H1 (cell line): ENCODE data around the gene XDH. TPM values are rescaled to one million over a fixed set of nuclear protein-coding genes. Genes with fewer than 3 reads are reported as not detected.

Experiments used
- CEBPB ChIP-seq: IDR thresholded peaks from 2 replicates; pipeline ENCODE4 v1.6.1; 2012; ENCODE audit warnings: low read depth, low read length
- CTBP2 ChIP-seq: IDR thresholded peaks from 2 replicates; pipeline ENCODE4 v1.7.0; 2011; ENCODE audit warnings: borderline replicate concordance, mild to moderate bottlenecking, moderate library complexity, mixed read lengths, low read length; ENCODE audit not compliant: insufficient read depth, insufficient read length
- GABPA ChIP-seq: IDR thresholded peaks from 2 replicates; pipeline ENCODE4 v1.6.1; 2011; ENCODE audit warnings: mild to moderate bottlenecking, low read length, moderate library complexity, borderline replicate concordance; ENCODE audit not compliant: insufficient read depth
- HDAC6 ChIP-seq: IDR thresholded peaks from one replicate; pipeline ENCODE4 v1.7.1; 2012; ENCODE audit warnings: low read depth, mild to moderate bottlenecking, inconsistent platforms, low read length, moderate library complexity
- POU5F1 ChIP-seq: IDR thresholded peaks from 2 replicates; pipeline ENCODE4 v1.6.1; 2011; ENCODE audit warnings: low read depth, mild to moderate bottlenecking, low read length, moderate library complexity
- RAD21 ChIP-seq, 2 experiments: IDR thresholded peaks in 1 of 2; conservative IDR thresholded peaks in 1 of 2; 2 replicates each; pipeline ENCODE4 v1.6.1; 2011; ENCODE audit warnings: low read depth in 2 of 2, low read length in 2 of 2, improper control_type of control experiment in 1 of 2, inconsistent platforms in 1 of 2, mild to moderate bottlenecking in 1 of 2, moderate library complexity in 1 of 2
- SIRT6 ChIP-seq: IDR thresholded peaks from one replicate; pipeline ENCODE4 v1.7.1; 2012; ENCODE audit warnings: low read length, inconsistent platforms
- SIX5 ChIP-seq: IDR thresholded peaks from 2 replicates; pipeline ENCODE4 v1.6.1; 2011; ENCODE audit warnings: mild to moderate bottlenecking, low read depth, low read length
- YY1 ChIP-seq: IDR thresholded peaks from 2 replicates; pipeline ENCODE4 v1.6.1; 2011; ENCODE audit warnings: low read depth, mild to moderate bottlenecking, low read length
- polyA plus RNA-seq, 7 experiments: library from polyadenylated mRNA; depleted of rRNA in 3 of 7; stranded (reverse) in 5 of 7; unstranded in 2 of 7; fragments of >200 nt in 5 of 7; fragments of 200-250 nt in 2 of 7; gene quantifications; 1 replicate in 5 of 7; 2 replicates in 1 of 7; 4 replicates in 1 of 7; pipeline versions ENCODE4 v1.2.1 to v1.2.3, GENCODE V29; 2011 to 2013; ENCODE audit warnings: missing spikeins in 2 of 7, mixed read lengths in 2 of 7
- total RNA-seq: library from RNA; stranded (reverse); fragmentation: NEBNext Ultra II Directional; extraction: Animal tissue kit (Norgen Biotek cat#: 25700); gene quantifications from 2 replicates; pipeline ENCODE4 v1.2.1, GENCODE V29; 2021
- TF ChIP-seq, protein P1 (sequence below): fragments of 300-600 bp; sonication (generic); IDR thresholded peaks from 2 replicates; pipeline ENCODE4 v1.7.1; 2012; ENCODE audit warnings: low read length, moderate library complexity, mild to moderate bottlenecking, inconsistent platforms; ENCODE audit not compliant: insufficient replicate concordance
- TF ChIP-seq, protein P2 (sequence below): IDR thresholded peaks from 2 replicates; pipeline ENCODE4 v1.6.1; 2011; ENCODE audit warnings: low read length, improper control_type of control experiment

Gene XDH
- total and polyA plus RNA-seq, 2 of the 8 experiments (the other 6 are each of a cell fraction or from before 2014, with no cell fraction given) = 0.68 to 1.2 TPM

DNA sequence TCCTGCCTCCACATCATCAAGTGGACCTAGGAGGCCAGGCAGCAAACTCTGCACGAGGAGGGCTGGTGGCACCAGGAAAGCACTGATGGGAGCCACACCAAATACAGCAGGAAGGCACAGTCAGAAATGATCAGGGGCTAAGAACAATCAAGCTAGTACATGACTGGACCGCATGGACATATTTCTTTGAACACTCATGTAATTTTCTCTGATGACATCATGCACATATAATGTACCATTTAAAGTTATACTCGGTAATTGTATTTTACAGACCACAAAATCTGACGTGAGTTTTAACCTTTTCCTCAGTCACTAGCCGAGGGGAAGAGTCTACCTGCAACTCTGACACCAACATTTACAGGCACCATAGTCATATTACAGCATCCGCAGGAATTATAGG is 76.7 kb downstream of the XDH start (continued):
- TF ChIP-seq, protein P1, sequence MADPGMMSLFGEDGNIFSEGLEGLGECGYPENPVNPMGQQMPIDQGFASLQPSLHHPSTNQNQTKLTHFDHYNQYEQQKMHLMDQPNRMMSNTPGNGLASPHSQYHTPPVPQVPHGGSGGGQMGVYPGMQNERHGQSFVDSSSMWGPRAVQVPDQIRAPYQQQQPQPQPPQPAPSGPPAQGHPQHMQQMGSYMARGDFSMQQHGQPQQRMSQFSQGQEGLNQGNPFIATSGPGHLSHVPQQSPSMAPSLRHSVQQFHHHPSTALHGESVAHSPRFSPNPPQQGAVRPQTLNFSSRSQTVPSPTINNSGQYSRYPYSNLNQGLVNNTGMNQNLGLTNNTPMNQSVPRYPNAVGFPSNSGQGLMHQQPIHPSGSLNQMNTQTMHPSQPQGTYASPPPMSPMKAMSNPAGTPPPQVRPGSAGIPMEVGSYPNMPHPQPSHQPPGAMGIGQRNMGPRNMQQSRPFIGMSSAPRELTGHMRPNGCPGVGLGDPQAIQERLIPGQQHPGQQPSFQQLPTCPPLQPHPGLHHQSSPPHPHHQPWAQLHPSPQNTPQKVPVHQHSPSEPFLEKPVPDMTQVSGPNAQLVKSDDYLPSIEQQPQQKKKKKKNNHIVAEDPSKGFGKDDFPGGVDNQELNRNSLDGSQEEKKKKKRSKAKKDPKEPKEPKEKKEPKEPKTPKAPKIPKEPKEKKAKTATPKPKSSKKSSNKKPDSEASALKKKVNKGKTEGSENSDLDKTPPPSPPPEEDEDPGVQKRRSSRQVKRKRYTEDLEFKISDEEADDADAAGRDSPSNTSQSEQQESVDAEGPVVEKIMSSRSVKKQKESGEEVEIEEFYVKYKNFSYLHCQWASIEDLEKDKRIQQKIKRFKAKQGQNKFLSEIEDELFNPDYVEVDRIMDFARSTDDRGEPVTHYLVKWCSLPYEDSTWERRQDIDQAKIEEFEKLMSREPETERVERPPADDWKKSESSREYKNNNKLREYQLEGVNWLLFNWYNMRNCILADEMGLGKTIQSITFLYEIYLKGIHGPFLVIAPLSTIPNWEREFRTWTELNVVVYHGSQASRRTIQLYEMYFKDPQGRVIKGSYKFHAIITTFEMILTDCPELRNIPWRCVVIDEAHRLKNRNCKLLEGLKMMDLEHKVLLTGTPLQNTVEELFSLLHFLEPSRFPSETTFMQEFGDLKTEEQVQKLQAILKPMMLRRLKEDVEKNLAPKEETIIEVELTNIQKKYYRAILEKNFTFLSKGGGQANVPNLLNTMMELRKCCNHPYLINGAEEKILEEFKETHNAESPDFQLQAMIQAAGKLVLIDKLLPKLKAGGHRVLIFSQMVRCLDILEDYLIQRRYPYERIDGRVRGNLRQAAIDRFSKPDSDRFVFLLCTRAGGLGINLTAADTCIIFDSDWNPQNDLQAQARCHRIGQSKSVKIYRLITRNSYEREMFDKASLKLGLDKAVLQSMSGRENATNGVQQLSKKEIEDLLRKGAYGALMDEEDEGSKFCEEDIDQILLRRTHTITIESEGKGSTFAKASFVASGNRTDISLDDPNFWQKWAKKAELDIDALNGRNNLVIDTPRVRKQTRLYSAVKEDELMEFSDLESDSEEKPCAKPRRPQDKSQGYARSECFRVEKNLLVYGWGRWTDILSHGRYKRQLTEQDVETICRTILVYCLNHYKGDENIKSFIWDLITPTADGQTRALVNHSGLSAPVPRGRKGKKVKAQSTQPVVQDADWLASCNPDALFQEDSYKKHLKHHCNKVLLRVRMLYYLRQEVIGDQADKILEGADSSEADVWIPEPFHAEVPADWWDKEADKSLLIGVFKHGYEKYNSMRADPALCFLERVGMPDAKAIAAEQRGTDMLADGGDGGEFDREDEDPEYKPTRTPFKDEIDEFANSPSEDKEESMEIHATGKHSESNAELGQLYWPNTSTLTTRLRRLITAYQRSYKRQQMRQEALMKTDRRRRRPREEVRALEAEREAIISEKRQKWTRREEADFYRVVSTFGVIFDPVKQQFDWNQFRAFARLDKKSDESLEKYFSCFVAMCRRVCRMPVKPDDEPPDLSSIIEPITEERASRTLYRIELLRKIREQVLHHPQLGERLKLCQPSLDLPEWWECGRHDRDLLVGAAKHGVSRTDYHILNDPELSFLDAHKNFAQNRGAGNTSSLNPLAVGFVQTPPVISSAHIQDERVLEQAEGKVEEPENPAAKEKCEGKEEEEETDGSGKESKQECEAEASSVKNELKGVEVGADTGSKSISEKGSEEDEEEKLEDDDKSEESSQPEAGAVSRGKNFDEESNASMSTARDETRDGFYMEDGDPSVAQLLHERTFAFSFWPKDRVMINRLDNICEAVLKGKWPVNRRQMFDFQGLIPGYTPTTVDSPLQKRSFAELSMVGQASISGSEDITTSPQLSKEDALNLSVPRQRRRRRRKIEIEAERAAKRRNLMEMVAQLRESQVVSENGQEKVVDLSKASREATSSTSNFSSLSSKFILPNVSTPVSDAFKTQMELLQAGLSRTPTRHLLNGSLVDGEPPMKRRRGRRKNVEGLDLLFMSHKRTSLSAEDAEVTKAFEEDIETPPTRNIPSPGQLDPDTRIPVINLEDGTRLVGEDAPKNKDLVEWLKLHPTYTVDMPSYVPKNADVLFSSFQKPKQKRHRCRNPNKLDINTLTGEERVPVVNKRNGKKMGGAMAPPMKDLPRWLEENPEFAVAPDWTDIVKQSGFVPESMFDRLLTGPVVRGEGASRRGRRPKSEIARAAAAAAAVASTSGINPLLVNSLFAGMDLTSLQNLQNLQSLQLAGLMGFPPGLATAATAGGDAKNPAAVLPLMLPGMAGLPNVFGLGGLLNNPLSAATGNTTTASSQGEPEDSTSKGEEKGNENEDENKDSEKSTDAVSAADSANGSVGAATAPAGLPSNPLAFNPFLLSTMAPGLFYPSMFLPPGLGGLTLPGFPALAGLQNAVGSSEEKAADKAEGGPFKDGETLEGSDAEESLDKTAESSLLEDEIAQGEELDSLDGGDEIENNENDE = no peak
- no peak for TF ChIP-seq SIX5
- no peak for TF ChIP-seq POU5F1
- no peak for TF ChIP-seq HDAC6
- no peak for TF ChIP-seq CTBP2
- no peak for TF ChIP-seq SIRT6
- TF ChIP-seq, protein P2, sequence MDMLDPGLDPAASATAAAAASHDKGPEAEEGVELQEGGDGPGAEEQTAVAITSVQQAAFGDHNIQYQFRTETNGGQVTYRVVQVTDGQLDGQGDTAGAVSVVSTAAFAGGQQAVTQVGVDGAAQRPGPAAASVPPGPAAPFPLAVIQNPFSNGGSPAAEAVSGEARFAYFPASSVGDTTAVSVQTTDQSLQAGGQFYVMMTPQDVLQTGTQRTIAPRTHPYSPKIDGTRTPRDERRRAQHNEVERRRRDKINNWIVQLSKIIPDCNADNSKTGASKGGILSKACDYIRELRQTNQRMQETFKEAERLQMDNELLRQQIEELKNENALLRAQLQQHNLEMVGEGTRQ = no peak
- TF ChIP-seq GABPA = no peak
- TF ChIP-seq YY1 = no peak
- TF ChIP-seq RAD21 (IDR thresholded peaks at IDR 0.05 in 1 of 2, conservative IDR thresholded peaks at IDR 0.05 in 1 of 2; ENCODE audit: low read depth in 2 of 2, low read length in 2 of 2) = no peak
- TF ChIP-seq CEBPB = no peak
